ENCODE data around the gene SEMA6A.

The SEMA6A gene

GRCh38 chr5:116521173-116521872 is 53.3 kb downstream of the SEMA6A start:
- ATAC-seq, result no peak

- no peak for ATAC-seq
Measured at GRCh38 chr5:116520771-116521170, 53.9 kb downstream of the SEMA6A start.

DNA sequence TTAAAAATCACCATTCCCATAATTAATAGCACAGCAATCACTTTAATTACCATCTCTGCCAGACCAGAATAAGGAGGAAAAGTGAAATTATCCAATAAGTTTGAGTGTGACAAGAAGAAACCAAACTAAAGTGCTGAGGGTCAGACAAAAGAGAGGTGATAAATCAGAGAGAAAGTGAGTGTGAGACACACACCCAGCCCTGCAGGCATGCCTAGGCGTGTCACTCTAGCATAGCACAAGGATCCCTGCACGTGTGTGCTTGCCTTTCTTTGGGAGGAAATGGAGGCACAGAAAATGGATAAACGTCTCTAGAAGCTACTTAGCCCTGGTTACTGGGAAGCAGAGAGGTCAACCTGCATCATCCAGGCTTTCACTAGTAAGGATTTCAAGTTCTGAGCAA is 56.2 kb downstream of the SEMA6A start:
- no peak for ATAC-seq

DNA sequence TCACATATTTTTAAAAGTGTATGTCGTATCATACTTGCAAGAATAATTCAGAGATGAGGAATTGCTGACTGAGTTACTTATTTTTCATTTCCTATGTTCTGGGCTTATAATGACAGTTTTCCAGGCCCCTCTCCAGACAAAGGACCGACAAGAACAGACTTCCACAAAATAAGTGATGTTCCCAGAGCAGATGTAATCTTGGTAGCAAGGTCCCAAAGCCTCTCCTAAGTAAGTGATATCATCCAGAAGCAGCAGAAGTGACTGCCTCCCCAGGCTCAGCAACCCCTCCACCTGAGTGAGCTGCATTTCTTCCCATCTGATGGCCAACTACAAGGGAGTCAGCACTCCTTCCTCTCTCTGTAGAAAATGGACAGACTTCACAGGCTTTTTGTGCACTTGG is 57.1 kb downstream of the SEMA6A start:
- no peak for ATAC-seq

- no peak for ATAC-seq
Measured at GRCh38 chr5:116516021-116516420, 58.6 kb downstream of the SEMA6A start.

- no peak for ATAC-seq
Measured at GRCh38 chr5:116514421-116514970, 60.1 kb downstream of the SEMA6A start.

GRCh38 chr5:116510517-116510916 is 64.1 kb downstream of the SEMA6A start:
- ATAC-seq, result no peak

GRCh38 chr5:116509483-116510244 is 65.0 kb downstream of the SEMA6A start:
- ATAC-seq, result no peak

DNA sequence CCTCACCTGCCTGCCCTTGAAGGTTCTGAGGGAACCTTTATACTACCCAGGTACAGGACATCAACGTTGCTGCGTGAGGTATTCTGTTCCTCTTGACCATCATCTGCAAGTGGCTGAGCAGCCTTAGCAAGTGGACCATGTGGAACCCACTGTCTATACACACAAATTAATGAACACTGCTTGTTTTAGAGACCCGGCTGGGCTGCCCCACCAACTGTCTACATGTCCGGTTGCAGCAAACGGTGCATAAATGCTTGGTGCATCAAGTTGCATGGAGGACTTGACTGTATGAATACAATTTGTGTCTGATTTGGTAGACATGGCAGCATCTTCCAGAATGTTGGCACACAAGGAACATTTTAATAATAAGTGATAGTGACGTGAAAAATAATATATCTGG is 65.8 kb downstream of the SEMA6A start:
- ATAC-seq, result no peak

DNA sequence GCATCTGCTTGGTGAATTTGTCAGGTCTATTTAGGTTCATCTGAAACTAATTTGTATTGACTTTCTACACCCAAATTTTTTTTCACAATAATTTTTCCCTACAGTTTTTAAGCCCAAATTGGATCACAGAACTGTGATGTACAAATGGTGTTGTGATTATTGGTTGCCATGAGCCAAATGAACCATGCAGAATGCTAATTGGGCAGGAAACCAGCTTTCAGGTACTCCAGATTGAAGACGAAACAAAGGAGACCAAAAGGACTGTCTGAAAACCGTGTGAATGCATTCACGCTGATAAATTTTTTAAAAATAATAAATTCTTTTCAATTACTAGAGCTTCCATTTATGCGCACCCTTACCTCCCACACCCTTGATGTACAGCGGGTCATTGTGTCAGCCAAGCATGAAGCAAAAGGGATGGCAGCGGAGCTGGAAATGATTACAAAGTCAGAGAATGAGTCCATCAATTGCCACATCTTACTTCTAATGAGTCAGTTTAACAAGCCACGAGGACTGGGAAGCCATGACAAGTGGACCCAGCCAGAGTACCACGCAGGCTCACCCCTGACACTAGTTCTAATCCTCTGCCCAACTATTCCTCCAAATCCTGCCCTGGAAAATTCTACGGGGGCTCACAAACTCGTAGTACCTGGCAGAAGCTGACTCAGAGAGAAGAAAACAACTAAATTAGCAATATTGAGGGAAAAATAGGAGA is 66.5 kb downstream of the SEMA6A start:
- no peak for ATAC-seq

GRCh38 chr5:116507051-116507537 is 67.5 kb downstream of the SEMA6A start:
- ATAC-seq, result no peak

DNA sequence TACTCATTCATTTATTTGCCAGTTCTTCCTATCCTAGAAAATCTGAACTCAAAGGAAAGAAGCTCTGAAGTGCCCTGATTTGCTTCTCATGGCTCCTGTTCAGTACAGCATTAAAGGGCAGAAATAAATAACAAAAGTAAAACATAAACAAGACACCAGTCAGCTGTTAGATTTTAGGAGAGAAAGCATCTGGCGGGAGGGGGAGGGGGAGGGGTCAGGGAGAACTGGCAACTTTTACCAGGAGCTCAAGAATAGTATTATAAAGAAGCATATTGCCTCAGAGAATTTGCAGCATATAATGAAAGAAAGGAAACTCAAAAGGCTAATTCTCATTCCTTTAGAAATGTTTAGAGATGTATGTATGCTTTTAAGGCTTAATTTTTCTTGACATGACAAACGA is 68.1 kb downstream of the SEMA6A start:
- ATAC-seq, result no peak

DNA sequence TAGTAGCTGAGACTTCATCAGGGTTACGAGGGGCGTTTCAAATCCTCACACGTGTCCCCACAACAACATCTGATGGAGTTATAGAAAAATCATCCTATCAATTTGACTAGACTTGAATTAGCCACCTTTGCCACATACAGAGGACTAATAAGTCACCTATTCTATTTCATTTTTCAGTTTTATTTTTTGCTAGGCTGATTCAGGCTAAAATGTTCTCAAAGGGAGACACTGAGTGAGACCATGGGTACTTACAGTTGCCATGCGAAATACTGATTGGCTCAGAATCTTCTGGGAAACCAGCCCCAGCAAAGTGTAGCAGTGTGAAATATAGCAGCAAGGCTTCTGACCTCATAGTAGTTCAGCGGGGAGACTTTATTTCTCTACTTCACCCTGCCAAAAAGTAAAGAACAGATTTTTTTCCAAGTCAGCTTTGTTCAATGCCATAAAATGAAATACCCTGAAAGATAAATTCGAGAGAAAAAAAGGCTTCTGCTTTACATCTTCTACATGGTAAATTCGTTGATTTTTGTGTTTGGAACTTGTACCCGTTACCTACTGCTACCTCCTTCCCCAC is 69.9 kb downstream of the SEMA6A start:
- no peak for ATAC-seq

GRCh38 chr5:116502616-116503015 is 72.0 kb downstream of the SEMA6A start:
- ATAC-seq, result no peak

- no peak for ATAC-seq
Measured at GRCh38 chr5:116502138-116502537, 72.5 kb downstream of the SEMA6A start.

- no peak for ATAC-seq
Measured at GRCh38 chr5:116498503-116499048, 76.0 kb downstream of the SEMA6A start.

DNA sequence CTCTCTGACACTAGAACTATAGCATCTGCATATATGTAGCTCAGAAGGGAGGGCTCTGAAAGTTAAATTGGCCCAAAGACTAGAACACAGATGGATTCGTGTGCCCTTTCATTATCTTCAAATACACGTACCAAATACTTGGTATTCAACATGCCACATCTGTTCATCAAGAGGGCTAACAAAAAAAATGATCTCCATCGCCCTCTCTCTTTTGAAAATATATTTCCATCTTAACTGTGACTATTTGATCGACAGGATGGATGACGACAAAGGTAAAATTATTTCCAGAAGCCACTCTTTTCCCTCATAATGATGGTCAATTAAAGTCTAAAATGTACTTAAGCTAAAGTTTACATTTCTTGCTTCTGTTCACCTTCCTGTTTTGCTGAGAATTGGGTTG is 77.0 kb downstream of the SEMA6A start:
- no peak for ATAC-seq

DNA sequence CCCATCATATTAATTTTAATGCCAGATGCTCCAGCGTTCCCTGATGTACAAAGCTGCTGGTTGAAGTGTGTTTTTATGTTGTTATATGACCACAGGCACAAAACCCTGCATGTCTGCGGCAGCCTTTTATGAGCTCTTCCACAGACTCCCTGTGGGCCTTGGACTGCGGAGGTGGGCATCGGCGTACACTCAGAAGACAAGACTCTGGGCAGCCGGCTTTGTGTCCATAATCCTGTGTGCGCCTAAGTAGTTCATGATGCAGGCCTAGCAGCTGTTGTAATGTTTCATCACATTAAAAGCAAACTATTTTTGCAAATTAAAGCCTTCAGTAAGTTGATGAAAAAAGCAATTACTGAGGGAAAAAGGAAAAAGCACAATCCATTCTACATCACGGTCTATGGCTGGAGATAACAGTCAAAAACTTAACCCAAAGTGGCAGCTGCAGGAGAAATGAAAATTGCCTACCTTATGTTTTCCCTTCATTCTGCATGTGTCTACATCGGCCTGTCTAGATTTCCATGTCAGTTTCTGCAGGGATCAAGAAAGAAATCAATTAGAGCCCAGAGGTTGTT is 78.8 kb downstream of the SEMA6A start:
- ATAC-seq, result no peak

DNA sequence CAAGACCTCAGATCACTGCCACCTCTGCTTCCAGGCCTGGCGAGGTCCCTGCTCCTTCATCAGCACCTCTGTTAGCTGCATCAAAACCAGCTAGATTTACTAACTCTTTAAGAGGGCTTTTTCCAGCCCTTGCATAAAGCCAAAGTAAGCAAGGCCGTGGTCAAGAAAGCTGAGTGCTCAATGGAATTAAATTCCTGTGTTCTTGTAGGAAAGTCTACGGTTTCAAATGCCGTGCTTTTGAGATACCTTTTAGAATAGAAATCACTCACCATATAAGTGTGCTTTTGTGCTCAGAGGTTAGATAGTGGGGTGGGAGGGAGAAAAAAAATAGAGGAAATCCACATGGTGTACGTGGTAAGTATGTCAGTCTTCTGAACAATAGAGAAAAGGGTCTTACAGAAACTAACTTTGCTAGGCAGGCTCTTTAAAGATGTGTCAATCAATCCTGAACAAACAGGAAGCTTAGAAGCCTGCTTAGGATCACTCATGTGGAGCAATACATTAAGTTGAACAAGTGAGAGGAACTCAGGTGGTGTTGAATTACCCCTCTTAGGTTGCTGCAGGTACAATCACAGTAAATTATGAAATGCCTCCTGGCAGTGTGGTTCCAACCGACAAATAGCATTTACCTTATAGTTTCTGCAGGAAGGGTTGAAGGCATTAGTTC is 79.7 kb downstream of the SEMA6A start:
- ATAC-seq, result no peak

DNA sequence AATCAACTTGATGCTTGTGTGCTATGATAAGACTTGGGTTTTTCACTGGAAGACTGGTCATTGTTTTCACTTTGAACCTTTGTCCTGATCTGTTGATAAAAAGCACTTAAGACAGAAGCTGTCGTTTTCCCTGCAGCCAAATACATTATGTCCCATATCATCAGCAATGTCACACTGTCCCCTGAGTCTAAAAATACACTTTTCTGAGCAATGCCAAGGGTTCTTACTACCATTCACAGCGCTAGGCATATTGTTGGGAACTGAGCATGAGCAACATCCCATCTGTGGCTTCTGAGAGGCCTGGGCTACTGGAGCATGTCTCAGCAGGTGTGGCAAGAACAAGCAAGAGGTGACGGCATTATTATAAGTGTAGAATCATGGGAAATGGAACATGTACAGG is 81.8 kb downstream of the SEMA6A start:
- no peak for ATAC-seq

- no peak for ATAC-seq
Measured at GRCh38 chr5:116492016-116492623, 82.5 kb downstream of the SEMA6A start.
